ENCODE results near the gene PTPRE. TPM values are rescaled to one million over a fixed set of nuclear protein-coding genes. Genes with fewer than 3 reads are reported as not detected.

The PTPRE gene
- total and polyA plus RNA-seq, 4 experiments from 2014 or later = 6.5 to 27.6 (median 18.9) TPM

GRCh38 chr10:127909716-127910463 is 3.0 kb downstream of the PTPRE start:
- intact Hi-C loops (cut with micrococcal nuclease) = no loop called here
- ChIA-PET POLR2A (ENCODE audit: partially characterized antibody) (no interaction called here), CTCF (ENCODE audit: partially characterized antibody) (interaction anchor here (1.0 to 6.9 kb wide), 3 partner anchors 101 to 161 kb away, joined by 3 to 49 read pairs (median 8); no protein-coding TSS in a partner anchor)
- no peak for DNase-seq
- Histone ChIP-seq H3K27me3 (ENCODE audit: insufficient read depth, low read length) (no peaks in the 10 kb centered on the region), H3K4me1 (ENCODE audit: insufficient read depth, low read length) (no peaks in the 10 kb centered on the region), H3K9me3 (ENCODE audit: control insufficient read depth in 1 of 2, low read length in 2 of 2) (no peaks in the 10 kb centered on the region), H3K4me3 (ENCODE audit: low read length in 2 of 2) (no peak overlapping the region), H3K27ac (ENCODE audit: low read depth, low read length) (no peak overlapping the region), H3K36me3 (ENCODE audit: insufficient read depth, low read length) (no peaks in the 10 kb centered on the region)
- Mint-ChIP-seq H3K9me3 (no peaks in the 10 kb centered on the region), H3K4me3 (peak overlapping the region in 3 of 8 donors; percentile 8 to 41 (median 30)), H3K27me3 (peaks cover 14 to 25% of the 10 kb centered on the region in 2 donors), H3K4me1 (no peaks in the 10 kb centered on the region), H3K27ac (no peak overlapping the region), H3K36me3 (no peaks in the 10 kb centered on the region)

DNA sequence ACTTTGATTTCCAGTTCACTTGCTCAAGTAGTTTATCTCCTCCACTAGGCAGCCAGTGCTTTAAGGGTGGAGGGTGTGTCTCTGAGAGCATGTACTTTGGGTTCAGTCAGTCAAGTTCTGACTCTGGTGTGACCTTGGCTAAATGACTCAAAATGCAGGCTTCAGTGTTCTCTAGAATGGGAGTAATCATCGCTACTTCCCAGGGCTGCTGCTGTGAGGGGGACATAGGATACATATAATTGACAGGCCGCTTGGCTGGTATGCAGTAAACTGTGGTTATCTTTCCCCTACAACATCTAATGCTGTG is 3.5 kb downstream of the PTPRE start:
- CTCF ChIA-PET (ENCODE audit: partially characterized antibody) = interaction anchor here (1.9 to 6.9 kb wide), 2 partner anchors 101 to 160 kb away, joined by 8 to 49 read pairs; no protein-coding TSS in a partner anchor
- no peak overlapping the region for H3K27ac ChIP-seq (ENCODE audit: low read depth, low read length)
- no peaks in the 10 kb centered on the region for H3K27me3 ChIP-seq (ENCODE audit: insufficient read depth, low read length)
- Mint-ChIP-seq H3K4me1 (no peaks in the 10 kb centered on the region), H3K9me3 (no peaks in the 10 kb centered on the region), H3K27me3 (peaks cover 14 to 22% of the 10 kb centered on the region in 2 donors), H3K36me3 (no peaks in the 10 kb centered on the region), H3K4me3 (peak overlapping the region in 1 of 8 donors; percentile 41), H3K27ac (no peak overlapping the region)
- H3K4me3 ChIP-seq (ENCODE audit: low read length in 2 of 2) = no peak overlapping the region
- H3K9me3 ChIP-seq (ENCODE audit: control insufficient read depth in 1 of 2, low read length in 2 of 2) = no peaks in the 10 kb centered on the region
- H3K36me3 ChIP-seq (ENCODE audit: insufficient read depth, low read length) = no peaks in the 10 kb centered on the region
- POLR2A ChIA-PET (ENCODE audit: partially characterized antibody) = no interaction called here
- intact Hi-C loops (cut with micrococcal nuclease) = no loop called here
- no peak for DNase-seq
- no peaks in the 10 kb centered on the region for H3K4me1 ChIP-seq (ENCODE audit: insufficient read depth, low read length)

DNA sequence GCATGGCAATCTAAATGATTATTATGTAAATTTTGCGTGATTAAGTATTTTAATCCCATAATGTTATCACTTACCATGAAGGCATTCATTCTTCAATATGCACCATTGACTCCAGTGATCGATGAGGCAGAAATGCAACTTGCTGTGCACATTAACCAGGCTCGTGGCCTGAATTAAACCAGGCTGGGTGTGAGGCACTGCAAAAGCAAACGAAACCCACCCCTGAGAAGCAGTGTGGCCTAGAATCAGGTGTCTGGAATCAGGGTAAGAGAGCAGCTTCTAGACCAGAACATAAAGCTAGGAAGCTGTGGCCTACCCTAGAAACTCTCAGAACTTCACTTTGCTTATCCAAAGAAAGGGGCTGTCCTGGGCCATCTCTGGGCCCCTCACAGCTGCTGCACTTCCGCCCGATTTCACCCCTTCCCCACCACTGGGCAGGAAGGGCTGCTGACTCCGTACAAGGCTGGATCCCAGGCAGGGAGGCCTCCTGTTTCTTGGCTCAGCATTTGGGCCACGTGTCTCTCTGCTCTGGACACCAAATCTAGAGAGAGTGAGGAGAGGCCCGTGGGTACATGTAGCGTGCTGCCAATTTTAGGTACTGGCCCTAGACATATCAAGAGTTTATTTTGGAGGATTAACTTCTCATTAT is 4.4 kb downstream of the PTPRE start:
- H3K4me3 ChIP-seq (ENCODE audit: low read length in 2 of 2) = no peak overlapping the region
- CTCF ChIA-PET (ENCODE audit: partially characterized antibody) = no interaction called here
- intact Hi-C loops (cut with micrococcal nuclease) = no loop called here
- H3K4me3 Mint-ChIP-seq = no peak overlapping the region
- DNase-seq = no peak
- no peaks in the 10 kb centered on the region for H3K4me1 ChIP-seq (ENCODE audit: insufficient read depth, low read length)
- H3K27me3 Mint-ChIP-seq = peaks cover 10 to 18% of the 10 kb centered on the region in 2 donors
- H3K27ac ChIP-seq (ENCODE audit: low read depth, low read length) = no peak overlapping the region
- no peak overlapping the region for H3K27ac Mint-ChIP-seq
- peaks cover 0 to 1% (median 0%) of the 10 kb centered on the region in 8 donors for H3K9me3 Mint-ChIP-seq
- no peaks in the 10 kb centered on the region for H3K36me3 Mint-ChIP-seq
- H3K4me1 Mint-ChIP-seq = no peaks in the 10 kb centered on the region
- H3K9me3 ChIP-seq (ENCODE audit: control insufficient read depth in 1 of 2, low read length in 2 of 2) = no peaks in the 10 kb centered on the region
- H3K27me3 ChIP-seq (ENCODE audit: insufficient read depth, low read length) = no peaks in the 10 kb centered on the region
- POLR2A ChIA-PET (ENCODE audit: partially characterized antibody) = no interaction called here
- no peaks in the 10 kb centered on the region for H3K36me3 ChIP-seq (ENCODE audit: insufficient read depth, low read length)

- CTCF ChIA-PET (ENCODE audit: partially characterized antibody) = no interaction called here
- no peak overlapping the region for H3K4me3 Mint-ChIP-seq
- H3K27me3 ChIP-seq (ENCODE audit: insufficient read depth, low read length) = no peaks in the 10 kb centered on the region
Measured at GRCh38 chr10:127911867-127912257, 5.0 kb downstream of the PTPRE start.

DNA sequence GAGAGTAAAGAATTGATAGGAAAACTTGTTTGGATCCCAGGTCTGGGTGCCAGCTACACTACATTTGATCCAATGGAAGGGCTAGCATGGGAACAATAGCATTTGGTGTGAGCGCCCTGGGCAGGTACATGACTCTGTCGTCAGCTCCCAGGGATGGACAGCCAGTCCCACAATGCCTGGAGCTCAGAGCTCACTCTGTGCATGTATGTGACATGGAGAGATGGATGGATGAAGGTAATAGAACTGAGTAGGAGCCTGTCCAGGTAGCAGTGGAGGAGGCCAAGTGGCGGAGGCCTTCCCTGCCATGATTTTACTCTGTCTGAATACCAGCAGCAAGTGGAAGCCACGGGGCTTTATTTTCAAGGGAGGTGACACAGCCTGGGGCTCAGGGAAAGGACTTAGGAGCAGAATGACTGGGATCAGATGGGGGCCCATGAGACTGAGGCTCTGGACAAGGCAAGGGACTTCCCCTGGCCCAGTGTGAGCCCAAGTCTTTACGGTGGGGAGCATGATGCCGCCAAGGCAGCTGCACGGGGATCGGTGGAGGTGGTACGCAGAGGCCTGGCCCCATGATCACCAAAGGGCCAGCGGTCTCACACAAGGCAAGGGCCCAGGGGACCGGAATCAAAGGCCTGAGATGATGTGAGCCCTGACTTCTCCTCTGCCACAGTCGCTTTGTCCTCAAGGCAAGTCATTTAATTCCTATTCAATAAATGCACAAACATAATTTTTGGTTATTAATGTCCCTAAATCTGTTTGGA is 5.9 kb downstream of the PTPRE start:
- ChIA-PET CTCF (ENCODE audit: partially characterized antibody) (no interaction called here), POLR2A (ENCODE audit: partially characterized antibody) (no interaction called here)
- H3K4me3 Mint-ChIP-seq = no peak overlapping the region
- DNase-seq = no peak
- no peak overlapping the region for H3K27ac Mint-ChIP-seq
- H3K9me3 ChIP-seq (ENCODE audit: control insufficient read depth in 1 of 2, low read length in 2 of 2) = no peaks in the 10 kb centered on the region
- no peak overlapping the region for H3K27ac ChIP-seq (ENCODE audit: low read depth, low read length)
- H3K4me1 Mint-ChIP-seq = no peaks in the 10 kb centered on the region
- peaks cover 0 to 1% (median 0%) of the 10 kb centered on the region in 8 donors for H3K9me3 Mint-ChIP-seq
- no peaks in the 10 kb centered on the region for H3K36me3 ChIP-seq (ENCODE audit: insufficient read depth, low read length)
- no peaks in the 10 kb centered on the region for H3K36me3 Mint-ChIP-seq
- H3K27me3 Mint-ChIP-seq = peaks cover 12 to 14% of the 10 kb centered on the region in 2 donors
- no peak overlapping the region for H3K4me3 ChIP-seq (ENCODE audit: low read length in 2 of 2)
- intact Hi-C loops (cut with micrococcal nuclease) = no loop called here
- no peaks in the 10 kb centered on the region for H3K27me3 ChIP-seq (ENCODE audit: insufficient read depth, low read length)
- H3K4me1 ChIP-seq (ENCODE audit: insufficient read depth, low read length) = no peaks in the 10 kb centered on the region

More at GRCh38 chr10:127911867-127912257, 5.0 kb downstream of the PTPRE start:
- no peaks in the 10 kb centered on the region for H3K36me3 ChIP-seq (ENCODE audit: insufficient read depth, low read length)
- no peak overlapping the region for H3K4me3 ChIP-seq (ENCODE audit: low read length in 2 of 2)
- no peak for DNase-seq
- no peaks in the 10 kb centered on the region for H3K4me1 ChIP-seq (ENCODE audit: insufficient read depth, low read length)
- H3K27ac ChIP-seq (ENCODE audit: low read depth, low read length) = no peak overlapping the region
- peaks cover 0 to 1% (median 0%) of the 10 kb centered on the region in 8 donors for H3K9me3 Mint-ChIP-seq
- intact Hi-C loops (cut with micrococcal nuclease) = no loop called here
- H3K9me3 ChIP-seq (ENCODE audit: control insufficient read depth in 1 of 2, low read length in 2 of 2) = no peaks in the 10 kb centered on the region
- POLR2A ChIA-PET (ENCODE audit: partially characterized antibody) = no interaction called here
- no peak overlapping the region for H3K27ac Mint-ChIP-seq
- no peaks in the 10 kb centered on the region for H3K36me3 Mint-ChIP-seq
- H3K4me1 Mint-ChIP-seq = no peaks in the 10 kb centered on the region
- H3K27me3 Mint-ChIP-seq = peaks cover 10 to 14% of the 10 kb centered on the region in 2 donors

DNA sequence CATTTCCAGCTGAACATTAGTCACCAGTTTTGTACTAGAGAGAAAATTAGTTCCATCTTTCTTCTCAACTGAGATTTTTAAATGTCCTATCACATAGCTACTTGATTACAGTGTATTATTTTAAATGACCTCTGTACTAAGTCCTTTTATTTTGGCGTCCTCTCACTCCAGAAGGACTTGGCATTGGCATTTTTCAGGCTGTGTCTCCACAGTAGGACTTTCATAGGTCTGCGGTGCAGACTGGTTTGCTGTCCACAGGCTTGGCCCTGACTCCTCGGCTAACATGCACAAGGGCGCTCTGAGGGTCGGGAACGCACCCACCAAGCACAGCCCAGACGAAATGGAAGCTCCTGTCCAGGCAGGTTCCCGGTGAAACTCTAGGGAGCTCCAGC is 6.5 kb downstream of the PTPRE start:
- Mint-ChIP-seq H3K4me3 (no peak overlapping the region), H3K9me3 (peaks cover 0 to 1% (median 0%) of the 10 kb centered on the region in 8 donors), H3K27me3 (peaks cover 9 to 10% of the 10 kb centered on the region in 2 donors), H3K27ac (no peak overlapping the region), H3K36me3 (no peaks in the 10 kb centered on the region), H3K4me1 (no peaks in the 10 kb centered on the region)
- Histone ChIP-seq H3K36me3 (ENCODE audit: insufficient read depth, low read length) (no peaks in the 10 kb centered on the region), H3K27ac (ENCODE audit: low read depth, low read length) (no peak overlapping the region), H3K27me3 (ENCODE audit: insufficient read depth, low read length) (no peaks in the 10 kb centered on the region), H3K4me3 (ENCODE audit: low read length in 2 of 2) (no peak overlapping the region), H3K4me1 (ENCODE audit: insufficient read depth, low read length) (no peaks in the 10 kb centered on the region), H3K9me3 (ENCODE audit: control insufficient read depth in 1 of 2, low read length in 2 of 2) (no peaks in the 10 kb centered on the region)
- no peak for DNase-seq
- ChIA-PET CTCF (ENCODE audit: partially characterized antibody) (no interaction called here), POLR2A (ENCODE audit: partially characterized antibody) (no interaction called here)
- intact Hi-C loops (cut with micrococcal nuclease) = no loop called here

GRCh38 chr10:127915324-127915723 is 8.4 kb downstream of the PTPRE start:
- no peaks in the 10 kb centered on the region for H3K27me3 ChIP-seq (ENCODE audit: insufficient read depth, low read length)
- H3K27me3 Mint-ChIP-seq = peaks cover under 1 to 3% of the 10 kb centered on the region in 2 donors
- H3K4me1 ChIP-seq (ENCODE audit: insufficient read depth, low read length) = no peaks in the 10 kb centered on the region
- ChIA-PET CTCF (ENCODE audit: partially characterized antibody) (interaction anchor here (1.7 kb wide), 1 partner anchor 9 kb away, joined by 5 read pairs; no protein-coding TSS in a partner anchor), POLR2A (ENCODE audit: partially characterized antibody) (no interaction called here)
- no peaks in the 10 kb centered on the region for H3K36me3 ChIP-seq (ENCODE audit: insufficient read depth, low read length)
- H3K4me3 ChIP-seq (ENCODE audit: low read length in 2 of 2) = no peak overlapping the region
- peaks cover 0 to 1% (median 0%) of the 10 kb centered on the region in 8 donors for H3K9me3 Mint-ChIP-seq
- peaks cover 0 to 4% (median 0%) of the 10 kb centered on the region in 4 donors for H3K4me1 Mint-ChIP-seq
- no peaks in the 10 kb centered on the region for H3K36me3 Mint-ChIP-seq
- H3K27ac Mint-ChIP-seq = no peak overlapping the region
- no peak overlapping the region for H3K4me3 Mint-ChIP-seq
- H3K27ac ChIP-seq (ENCODE audit: low read depth, low read length) = no peak overlapping the region
- intact Hi-C loops (cut with micrococcal nuclease) = no loop called here
- H3K9me3 ChIP-seq (ENCODE audit: control insufficient read depth in 1 of 2, low read length in 2 of 2) = no peaks in the 10 kb centered on the region
- no peak for DNase-seq
